RWPE2 (cell line): ENCODE data around the gene NEMF.

Experiments
- ATAC-seq: fragments of 200-7000 bp; cut with Tn5 transposase; 3 replicates; pipeline ENCODE4 v1.9.1; 2021; ENCODE audit warnings: low read depth
- DNase-seq: peaks from one replicate; pipeline ENCODE4 v3.0.0-alpha.2; 2020; ENCODE audit warnings: low spot score
- H3K27ac ChIP-seq: fragments of 450-650 bp; 2 replicates; pipeline ENCODE4 v1.5.1; 2017; ENCODE audit warnings: mild to moderate bottlenecking; ENCODE audit not compliant: poor library complexity, severe bottlenecking
- H3K27me3 ChIP-seq: fragments of 250-450 bp; sonication (Bioruptor Pico); 2 replicates; pipeline ENCODE4 v1.5.1; 2021; ENCODE audit warnings: mild to moderate bottlenecking, moderate library complexity; ENCODE audit not compliant: insufficient read depth, poor library complexity, severe bottlenecking
- H3K36me3 ChIP-seq: fragments of 250-450 bp; sonication (Bioruptor Pico); 2 replicates; pipeline ENCODE4 v1.5.1; 2020; ENCODE audit warnings: low read depth, mild to moderate bottlenecking, moderate library complexity
- H3K4me1 ChIP-seq: fragments of 250-450 bp; sonication (Bioruptor Pico); 2 replicates; pipeline ENCODE4 v1.5.1; 2021; ENCODE audit warnings: mild to moderate bottlenecking, moderate library complexity; ENCODE audit not compliant: insufficient read depth, poor library complexity, severe bottlenecking
- H3K4me3 ChIP-seq: fragments of 250-450 bp; sonication (Bioruptor Pico); 2 replicates; pipeline ENCODE4 v1.5.1; 2021; ENCODE audit warnings: mild to moderate bottlenecking, moderate library complexity; ENCODE audit not compliant: severe bottlenecking
- H3K9me3 ChIP-seq: fragments of 250-450 bp; sonication (Bioruptor Pico); 2 replicates; pipeline ENCODE4 v1.5.1; 2021; ENCODE audit warnings: mild to moderate bottlenecking, moderate library complexity; ENCODE audit not compliant: severe bottlenecking
- CTCF ChIP-seq: fragments of 450-650 bp; IDR thresholded peaks from one replicate; pipeline ENCODE4 v1.5.1; 2017; ENCODE audit warnings: mild to moderate bottlenecking, moderate library complexity; ENCODE audit not compliant: poor library complexity, severe bottlenecking

NEMF gene

GRCh38 chr14:49853572-49854375 is 1.2 kb upstream of the NEMF start:
- peak overlapping the region; percentile 74 for H3K4me3 ChIP-seq
- TF ChIP-seq CTCF = peak; percentile 86
- H3K27ac ChIP-seq = peak overlapping the region; percentile 48
- H3K27me3 ChIP-seq = no peaks in the 10 kb centered on the region
- H3K36me3 ChIP-seq = peaks cover 28% of the 10 kb centered on the region
- no peaks in the 10 kb centered on the region for H3K9me3 ChIP-seq
- H3K4me1 ChIP-seq = peaks cover 7% of the 10 kb centered on the region
- DNase-seq (no peak), ATAC-seq (peak; percentile 79)

GRCh38 chr14:49853158-49853477 is 530 bp upstream of the NEMF start:
- peak; percentile 64 for TF ChIP-seq CTCF
- peaks cover 35% of the 10 kb centered on the region for H3K36me3 ChIP-seq
- ATAC-seq (peak; percentile 7; the same call in 2 of the 3 replicates), DNase-seq (no peak)
- H3K4me3 ChIP-seq = peak overlapping the region; percentile 74
- H3K27ac ChIP-seq = peak overlapping the region; percentile 48
- H3K4me1 ChIP-seq = peaks cover 7% of the 10 kb centered on the region
- H3K9me3 ChIP-seq = no peaks in the 10 kb centered on the region
- no peaks in the 10 kb centered on the region for H3K27me3 ChIP-seq

- no peak for TF ChIP-seq CTCF
- no peaks in the 10 kb centered on the region for H3K27me3 ChIP-seq
- peaks cover 43% of the 10 kb centered on the region for H3K36me3 ChIP-seq
- H3K27ac ChIP-seq = peak overlapping the region; percentile 48
- DNase-seq (no peak), ATAC-seq (no peak)
- peaks cover 7% of the 10 kb centered on the region for H3K4me1 ChIP-seq
- H3K9me3 ChIP-seq = no peaks in the 10 kb centered on the region
- peak overlapping the region; percentile 74 for H3K4me3 ChIP-seq
Observed at GRCh38 chr14:49851813-49852212, 775 bp downstream of the NEMF start.

GRCh38 chr14:49849213-49849847 is 3.3 kb downstream of the NEMF start:
- DNase-seq = no peak
- H3K4me1 ChIP-seq = peaks cover 7% of the 10 kb centered on the region
- no peak overlapping the region for H3K27ac ChIP-seq
- H3K4me3 ChIP-seq = no peak overlapping the region
- no peaks in the 10 kb centered on the region for H3K9me3 ChIP-seq
- ATAC-seq = no peak
- no peak for TF ChIP-seq CTCF
- peaks cover 67% of the 10 kb centered on the region for H3K36me3 ChIP-seq
- no peaks in the 10 kb centered on the region for H3K27me3 ChIP-seq

- no peaks in the 10 kb centered on the region for H3K4me1 ChIP-seq
- no peak overlapping the region for H3K4me3 ChIP-seq
- TF ChIP-seq CTCF = no peak
- peaks cover 100% of the 10 kb centered on the region for H3K36me3 ChIP-seq
- H3K9me3 ChIP-seq = no peaks in the 10 kb centered on the region
- H3K27me3 ChIP-seq = no peaks in the 10 kb centered on the region
- ATAC-seq (no peak), DNase-seq (no peak)
- H3K27ac ChIP-seq = no peak overlapping the region
Observed at GRCh38 chr14:49828640-49829039, 23.9 kb downstream of the NEMF start.
